ENCODE measurements around the gene CXorf58. TPM values are rescaled to one million over a fixed set of nuclear protein-coding genes. Genes with fewer than 3 reads are reported as not detected.

CXorf58 gene
- total and polyA plus RNA-seq, 2 donors (not counting 3 experiments of a cell fraction or from before 2014, with no cell fraction given) = not detected

- Histone ChIP-seq H4K20me1 (replicated peaks; ENCODE audit: control insufficient read depth, extremely low read depth, insufficient read depth, low read length) (no peaks in the 10 kb centered on the region), H3K9ac (replicated peaks; ENCODE audit: extremely low read depth, insufficient read depth, low read length) (peak overlapping the region; percentile 70), H3K27me3 (ENCODE audit: control insufficient read depth in 2 of 2, insufficient read depth in 2 of 2, low read length in 2 of 2) (no peaks in the 10 kb centered on the region), H3K36me3 (ENCODE audit: control insufficient read depth in 2 of 2, extremely low read depth in 1 of 2, insufficient read depth in 2 of 2, low read length in 2 of 2) (no peaks in the 10 kb centered on the region), H3K27ac (ENCODE audit: insufficient read depth, low read depth, low read length) (peak overlapping the region; percentile 90), H3K9me3 (replicated peaks; ENCODE audit: control insufficient read depth, insufficient read depth, low read length) (no peaks in the 10 kb centered on the region), H2AFZ (ENCODE audit: low read depth, low read length) (no peak overlapping the region), H3K4me1 (ENCODE audit: control insufficient read depth, extremely low read depth, insufficient read depth, low read length) (peaks cover 48% of the 10 kb centered on the region), H3K9me1 (replicated peaks; ENCODE audit: control insufficient read depth, extremely low read depth, insufficient read depth, low read length) (no peaks in the 10 kb centered on the region), H3K4me2 (ENCODE audit: insufficient read depth, low read length) (peak overlapping the region; percentile 44), H3K79me2 (ENCODE audit: control insufficient read depth, insufficient read depth, low read length) (peaks cover 4% of the 10 kb centered on the region), H3K4me3 (replicated peaks in 1 of 3; ENCODE audit: insufficient read depth in 1 of 3, low read depth in 1 of 3, low read length in 3 of 3) (no peak overlapping the region)
- ChIA-PET POLR2A (interaction anchor here (0.8 to 3.4 kb wide), 4 partner anchors 115 to 158 kb away, joined by 5 to 92 read pairs (median 8); partner anchors contain the start of genes ACOT9, EIF2S3 and SAT1), CTCF (interaction anchor here (0.5 to 3.1 kb wide), 38 partner anchors 13 to 1917 kb away, joined by 3 to 132 read pairs (median 8); partner anchors contain the start of genes ACOT9, PRDX4 and SAT1)
- dilution Hi-C loops (cut with MboI; ENCODE audit: extremely low pct_ligation_motif_present, low sequenced_read_pairs) = no loop called here
- no TSS peak for BruUV-seq (replicated peaks)
- no peak for TF ChIP-seq MAX (IDR thresholded peaks at IDR 0.05; ENCODE audit: insufficient read depth, insufficient read length)
- TF ChIP-seq CTCF (IDR thresholded peaks at IDR 0.05; ENCODE audit: extremely low read depth in 1 of 2, insufficient read depth in 1 of 2, low read depth in 1 of 2, low read length in 2 of 2) = peak; percentile 32 to 51
- no peak for TF ChIP-seq EZH2 (IDR thresholded peaks at IDR 0.05; ENCODE audit: borderline replicate concordance, low read depth, low read length, severe bottlenecking)
- intact Hi-C loops (cut with micrococcal nuclease) = loop anchor here (1.0 to 10.0 kb wide), 6 partner anchors 98 to 253 kb away; partner anchors contain the start of genes ACOT9 and SAT1
- FAIRE-seq = peak; percentile 79
- DNase-seq (ENCODE audit: low read depth, low spot score) = peak; percentile 81
Measured at GRCh38 chrX:23901805-23902204, 6.0 kb upstream of the CXorf58 start.

DNA sequence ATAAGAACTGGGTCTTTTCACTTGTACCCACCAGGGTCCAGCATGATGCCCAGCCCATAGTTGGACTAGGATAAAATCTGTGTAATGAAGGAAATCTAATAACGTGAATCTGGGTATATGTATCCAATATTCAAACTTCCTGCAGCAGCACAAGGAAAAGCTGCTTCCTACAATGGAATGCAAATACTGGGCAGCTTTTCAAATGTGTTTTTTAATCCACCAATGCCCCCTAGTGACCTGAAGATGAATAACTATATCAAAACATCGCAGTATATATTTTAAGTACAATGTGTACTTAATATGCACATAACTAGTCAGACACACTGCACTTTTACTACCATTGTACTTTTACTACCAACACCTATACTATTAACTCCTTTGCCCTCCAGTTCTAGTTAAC is 5.4 kb upstream of the CXorf58 start:
- no peaks in the 10 kb centered on the region for H3K9me3 ChIP-seq (replicated peaks; ENCODE audit: control insufficient read depth, insufficient read depth, low read length)
- H3K4me2 ChIP-seq (ENCODE audit: insufficient read depth, low read length) = peak overlapping the region; percentile 44
- H3K9ac ChIP-seq (replicated peaks; ENCODE audit: extremely low read depth, insufficient read depth, low read length) = peak overlapping the region; percentile 32
- no peaks in the 10 kb centered on the region for H3K27me3 ChIP-seq (ENCODE audit: control insufficient read depth in 2 of 2, insufficient read depth in 2 of 2, low read length in 2 of 2)
- no peak overlapping the region for H2AFZ ChIP-seq (ENCODE audit: low read depth, low read length)
- TF ChIP-seq CTCF (IDR thresholded peaks at IDR 0.05; ENCODE audit: extremely low read depth in 1 of 2, insufficient read depth in 1 of 2, low read depth in 1 of 2, low read length in 2 of 2) (peak; percentile 19 to 23), EZH2 (IDR thresholded peaks at IDR 0.05; ENCODE audit: borderline replicate concordance, low read depth, low read length, severe bottlenecking) (no peak)
- FAIRE-seq = peak; percentile 84
- no peaks in the 10 kb centered on the region for H3K36me3 ChIP-seq (ENCODE audit: control insufficient read depth in 2 of 2, extremely low read depth in 1 of 2, insufficient read depth in 2 of 2, low read length in 2 of 2)
- peak overlapping the region; percentile 90 for H3K27ac ChIP-seq (ENCODE audit: insufficient read depth, low read depth, low read length)
- no TSS peak for BruUV-seq (replicated peaks)
- no peak overlapping the region for H3K4me3 ChIP-seq (replicated peaks in 1 of 3; ENCODE audit: insufficient read depth in 1 of 3, low read depth in 1 of 3, low read length in 3 of 3)
- dilution Hi-C loops (cut with MboI; ENCODE audit: extremely low pct_ligation_motif_present, low sequenced_read_pairs) (no loop called here), intact Hi-C loops (cut with micrococcal nuclease) (loop anchor here (1.0 to 10.0 kb wide), 4 partner anchors 146 to 252 kb away; partner anchors contain the start of gene ACOT9)
- H3K4me1 ChIP-seq (ENCODE audit: control insufficient read depth, extremely low read depth, insufficient read depth, low read length) = peaks cover 42% of the 10 kb centered on the region
- DNase-seq (ENCODE audit: low read depth, low spot score) = peak; percentile 83
- no peaks in the 10 kb centered on the region for H4K20me1 ChIP-seq (replicated peaks; ENCODE audit: control insufficient read depth, extremely low read depth, insufficient read depth, low read length)
- peaks cover 4% of the 10 kb centered on the region for H3K79me2 ChIP-seq (ENCODE audit: control insufficient read depth, insufficient read depth, low read length)
- H3K9me1 ChIP-seq (replicated peaks; ENCODE audit: control insufficient read depth, extremely low read depth, insufficient read depth, low read length) = no peaks in the 10 kb centered on the region
- POLR2A ChIA-PET = interaction anchor here (0.8 to 3.4 kb wide), 2 partner anchors 119 to 152 kb away, joined by 5 to 92 read pairs; partner anchors contain the start of genes EIF2S3 and SAT1
- CTCF ChIA-PET = interaction anchor here (0.5 to 3.1 kb wide), 33 partner anchors 13 to 1917 kb away, joined by 3 to 132 read pairs (median 9); partner anchors contain the start of genes ACOT9, PRDX4 and SAT1

Data from endothelial cell of umbilical vein (primary cell).